Measurements from ENCODE around the gene AJUBA.
A peak's percentile ranks its signal among the peaks of the same experiment; 100 is the strongest.

The AJUBA gene

GRCh38 chr14:23021434-23021833 lies 39.1 kb upstream of the AJUBA start:
- Histone ChIP-seq H4K8ac (ENCODE audit: low read length) (peak overlapping the region; percentile 35), H4K91ac (ENCODE audit: low read length) (no peak overlapping the region), H3K4me3 (ENCODE audit: insufficient read depth in 1 of 2, low read depth in 1 of 2, low read length in 2 of 2) (no peak overlapping the region), H2BK12ac (ENCODE audit: low read length in 2 of 2) (no peak overlapping the region), H3K4me2 (ENCODE audit: low read length, poor library complexity, severe bottlenecking) (no peak overlapping the region), H3K18ac (ENCODE audit: low read depth in 1 of 2, low read length in 2 of 2) (no peak overlapping the region), H3K9me3 (ENCODE audit: control insufficient read depth, low read length) (no peaks in the 10 kb centered on the region), H3K4me1 (ENCODE audit: control insufficient read depth, insufficient read depth, low read depth, low read length) (peaks cover 10% of the 10 kb centered on the region), H2BK15ac (ENCODE audit: low read depth, poor library complexity, severe bottlenecking) (no peak overlapping the region), H3K23ac (ENCODE audit: low read length in 2 of 2) (no peak overlapping the region), H2BK5ac (ENCODE audit: low read depth, low read length, poor library complexity, severe bottlenecking) (no peak overlapping the region), H3K4ac (ENCODE audit: low read depth in 1 of 2, low read length in 2 of 2) (no peak overlapping the region), H3K27ac (ENCODE audit: low read length, poor library complexity, severe bottlenecking) (no peak overlapping the region), H2AK5ac (ENCODE audit: low read length, severe bottlenecking) (no peak overlapping the region), H2AFZ (ENCODE audit: low read depth, low read length) (no peak overlapping the region), H2BK120ac (ENCODE audit: low read depth, low read length) (no peak overlapping the region), H3K27me3 (ENCODE audit: control insufficient read depth in 1 of 2, insufficient read depth in 1 of 2, low read length in 2 of 2) (no peaks in the 10 kb centered on the region), H3K36me3 (ENCODE audit: control insufficient read depth in 1 of 2, insufficient read depth in 2 of 2, low read depth in 1 of 2, low read length in 2 of 2) (peaks cover 8 to 17% of the 10 kb centered on the region in 2 experiments), H3K9ac (ENCODE audit: low read length) (no peak overlapping the region), H3K14ac (ENCODE audit: low read length in 2 of 2) (no peak overlapping the region), H3K79me1 (replicated peaks; ENCODE audit: low read length, poor library complexity, severe bottlenecking) (peaks cover 2% of the 10 kb centered on the region)
- 44% methylated on average over 9 of the region's 9 CpGs for WGBS
- DNase-seq: no peak

GRCh38 chr14:23020143-23021128 lies 38.1 kb upstream of the AJUBA start:
- Histone ChIP-seq H2AFZ (ENCODE audit: low read depth, low read length) (no peak overlapping the region), H3K9me3 (ENCODE audit: control insufficient read depth, low read length) (no peaks in the 10 kb centered on the region), H3K4me2 (ENCODE audit: low read length, poor library complexity, severe bottlenecking) (no peak overlapping the region), H3K14ac (ENCODE audit: low read length in 2 of 2) (no peak overlapping the region), H2BK12ac (ENCODE audit: low read length in 2 of 2) (no peak overlapping the region), H3K27me3 (ENCODE audit: control insufficient read depth in 1 of 2, insufficient read depth in 1 of 2, low read length in 2 of 2) (no peaks in the 10 kb centered on the region), H4K91ac (ENCODE audit: low read length) (no peak overlapping the region), H2AK5ac (ENCODE audit: low read length, severe bottlenecking) (no peak overlapping the region), H3K79me1 (replicated peaks; ENCODE audit: low read length, poor library complexity, severe bottlenecking) (no peaks in the 10 kb centered on the region), H3K18ac (ENCODE audit: low read depth in 1 of 2, low read length in 2 of 2) (no peak overlapping the region), H3K9ac (ENCODE audit: low read length) (no peak overlapping the region), H4K8ac (ENCODE audit: low read length) (no peak overlapping the region), H3K27ac (ENCODE audit: low read length, poor library complexity, severe bottlenecking) (no peak overlapping the region), H3K23ac (ENCODE audit: low read length in 2 of 2) (peak overlapping the region in 1 of 2 experiments; percentile 14), H3K36me3 (ENCODE audit: control insufficient read depth in 1 of 2, insufficient read depth in 2 of 2, low read depth in 1 of 2, low read length in 2 of 2) (peaks cover 2 to 7% of the 10 kb centered on the region in 2 experiments), H3K4ac (ENCODE audit: low read depth in 1 of 2, low read length in 2 of 2) (no peak overlapping the region), H2BK15ac (ENCODE audit: low read depth, poor library complexity, severe bottlenecking) (no peak overlapping the region), H2BK5ac (ENCODE audit: low read depth, low read length, poor library complexity, severe bottlenecking) (no peak overlapping the region), H2BK120ac (ENCODE audit: low read depth, low read length) (no peak overlapping the region), H3K4me3 (ENCODE audit: insufficient read depth in 1 of 2, low read depth in 1 of 2, low read length in 2 of 2) (no peak overlapping the region), H3K4me1 (ENCODE audit: control insufficient read depth, insufficient read depth, low read depth, low read length) (peaks cover 6% of the 10 kb centered on the region)
- no peak for DNase-seq
- WGBS: 97% methylated on average over 3 of the region's 7 CpGs

- Histone ChIP-seq H3K4me1 (ENCODE audit: control insufficient read depth, insufficient read depth, low read depth, low read length) (peaks cover 1% of the 10 kb centered on the region), H3K27ac (ENCODE audit: low read length, poor library complexity, severe bottlenecking) (no peak overlapping the region), H2AFZ (ENCODE audit: low read depth, low read length) (no peak overlapping the region), H3K4me2 (ENCODE audit: low read length, poor library complexity, severe bottlenecking) (no peak overlapping the region), H2BK15ac (ENCODE audit: low read depth, poor library complexity, severe bottlenecking) (no peak overlapping the region), H3K4me3 (ENCODE audit: insufficient read depth in 1 of 2, low read depth in 1 of 2, low read length in 2 of 2) (no peak overlapping the region), H3K79me1 (replicated peaks; ENCODE audit: low read length, poor library complexity, severe bottlenecking) (no peaks in the 10 kb centered on the region), H3K9ac (ENCODE audit: low read length) (no peak overlapping the region), H2BK120ac (ENCODE audit: low read depth, low read length) (no peak overlapping the region), H3K23ac (ENCODE audit: low read length in 2 of 2) (no peak overlapping the region), H3K14ac (ENCODE audit: low read length in 2 of 2) (no peak overlapping the region), H2BK12ac (ENCODE audit: low read length in 2 of 2) (no peak overlapping the region), H4K8ac (ENCODE audit: low read length) (no peak overlapping the region), H3K4ac (ENCODE audit: low read depth in 1 of 2, low read length in 2 of 2) (no peak overlapping the region), H4K91ac (ENCODE audit: low read length) (no peak overlapping the region), H3K27me3 (ENCODE audit: control insufficient read depth in 1 of 2, insufficient read depth in 1 of 2, low read length in 2 of 2) (no peaks in the 10 kb centered on the region), H3K36me3 (ENCODE audit: control insufficient read depth in 1 of 2, insufficient read depth in 2 of 2, low read depth in 1 of 2, low read length in 2 of 2) (no peaks in the 10 kb centered on the region), H3K18ac (ENCODE audit: low read depth in 1 of 2, low read length in 2 of 2) (no peak overlapping the region), H2BK5ac (ENCODE audit: low read depth, low read length, poor library complexity, severe bottlenecking) (no peak overlapping the region), H2AK5ac (ENCODE audit: low read length, severe bottlenecking) (no peak overlapping the region), H3K9me3 (ENCODE audit: control insufficient read depth, low read length) (no peaks in the 10 kb centered on the region)
- no peak for DNase-seq
Measured at GRCh38 chr14:23018107-23018506, 35.8 kb upstream of the AJUBA start.

DNA sequence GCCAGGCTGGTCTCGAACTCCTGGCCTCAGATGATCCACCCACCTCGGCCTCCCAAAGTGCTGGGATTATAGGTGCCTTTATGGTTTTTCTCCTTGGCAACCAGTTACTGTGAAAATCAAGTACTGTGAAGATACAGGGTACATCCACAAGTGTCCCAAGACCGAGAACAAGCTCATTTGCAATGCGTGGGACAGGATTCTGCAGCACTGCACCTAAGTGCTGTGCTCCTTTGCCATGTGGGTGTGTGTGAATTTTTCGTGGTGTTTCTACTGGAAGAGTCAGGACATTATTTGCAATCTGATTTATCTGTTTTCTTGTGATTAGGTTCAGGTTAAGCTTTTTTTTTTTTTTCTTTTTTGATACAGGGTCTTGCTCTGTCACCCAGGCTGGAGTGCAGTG lies 34.7 kb upstream of the AJUBA start:
- H3K23ac ChIP-seq (ENCODE audit: low read length in 2 of 2): no peak overlapping the region
- H3K4me3 ChIP-seq (ENCODE audit: insufficient read depth in 1 of 2, low read depth in 1 of 2, low read length in 2 of 2): no peak overlapping the region
- no peaks in the 10 kb centered on the region for H3K27me3 ChIP-seq (ENCODE audit: control insufficient read depth in 1 of 2, insufficient read depth in 1 of 2, low read length in 2 of 2)
- 86% methylated on average over 5 of the region's 5 CpGs for WGBS
- no peak overlapping the region for H3K9ac ChIP-seq (ENCODE audit: low read length)
- DNase-seq: no peak
- H3K14ac ChIP-seq (ENCODE audit: low read length in 2 of 2): no peak overlapping the region
- H2AFZ ChIP-seq (ENCODE audit: low read depth, low read length): no peak overlapping the region
- H3K4me1 ChIP-seq (ENCODE audit: control insufficient read depth, insufficient read depth, low read depth, low read length): peaks cover 1% of the 10 kb centered on the region
- no peak overlapping the region for H2AK5ac ChIP-seq (ENCODE audit: low read length, severe bottlenecking)
- H4K8ac ChIP-seq (ENCODE audit: low read length): no peak overlapping the region
- no peak overlapping the region for H2BK12ac ChIP-seq (ENCODE audit: low read length in 2 of 2)
- H4K91ac ChIP-seq (ENCODE audit: low read length): no peak overlapping the region
- H2BK5ac ChIP-seq (ENCODE audit: low read depth, low read length, poor library complexity, severe bottlenecking): no peak overlapping the region
- H3K79me1 ChIP-seq (replicated peaks; ENCODE audit: low read length, poor library complexity, severe bottlenecking): no peaks in the 10 kb centered on the region
- no peak overlapping the region for H2BK120ac ChIP-seq (ENCODE audit: low read depth, low read length)
- no peaks in the 10 kb centered on the region for H3K36me3 ChIP-seq (ENCODE audit: control insufficient read depth in 1 of 2, insufficient read depth in 2 of 2, low read depth in 1 of 2, low read length in 2 of 2)
- H2BK15ac ChIP-seq (ENCODE audit: low read depth, poor library complexity, severe bottlenecking): no peak overlapping the region
- H3K27ac ChIP-seq (ENCODE audit: low read length, poor library complexity, severe bottlenecking): no peak overlapping the region
- H3K4me2 ChIP-seq (ENCODE audit: low read length, poor library complexity, severe bottlenecking): no peak overlapping the region
- no peaks in the 10 kb centered on the region for H3K9me3 ChIP-seq (ENCODE audit: control insufficient read depth, low read length)
- H3K18ac ChIP-seq (ENCODE audit: low read depth in 1 of 2, low read length in 2 of 2): no peak overlapping the region
- no peak overlapping the region for H3K4ac ChIP-seq (ENCODE audit: low read depth in 1 of 2, low read length in 2 of 2)

Data from mesenchymal stem cell (in vitro differentiated cells and primary cell).